ENCODE measurements around the gene LMOD2. TPM values are rescaled to one million over a fixed set of nuclear protein-coding genes. Genes with fewer than 3 reads are reported as not detected.

Gene LMOD2
- total and polyA plus RNA-seq, 2 donors (not counting 3 experiments of a cell fraction or from before 2014, with no cell fraction given) = not detected

- H3K27ac ChIP-seq (ENCODE audit: insufficient read depth, low read depth, low read length) = no peak overlapping the region
- H3K9me1 ChIP-seq (replicated peaks; ENCODE audit: control insufficient read depth, extremely low read depth, insufficient read depth, low read length) = no peaks in the 10 kb centered on the region
- no peaks in the 10 kb centered on the region for H3K4me1 ChIP-seq (ENCODE audit: control insufficient read depth, extremely low read depth, insufficient read depth, low read length)
- FAIRE-seq (no peak), DNase-seq (ENCODE audit: low read depth, low spot score) (no peak)
- ChIA-PET POLR2A (no interaction called here), CTCF (interaction anchor here (0.6 to 1.6 kb wide), 4 partner anchors 27 to 1810 kb away, joined by 3 to 5 read pairs (median 4); no protein-coding TSS in a partner anchor)
- H3K9me3 ChIP-seq (replicated peaks; ENCODE audit: control insufficient read depth, insufficient read depth, low read length) = no peaks in the 10 kb centered on the region
- no peaks in the 10 kb centered on the region for H3K79me2 ChIP-seq (ENCODE audit: control insufficient read depth, insufficient read depth, low read length)
- no peaks in the 10 kb centered on the region for H4K20me1 ChIP-seq (replicated peaks; ENCODE audit: control insufficient read depth, extremely low read depth, insufficient read depth, low read length)
- BruUV-seq (replicated peaks) = no TSS peak
- no peak overlapping the region for H3K4me3 ChIP-seq (replicated peaks in 1 of 3; ENCODE audit: insufficient read depth in 1 of 3, low read depth in 1 of 3, low read length in 3 of 3)
- no peak overlapping the region for H3K9ac ChIP-seq (replicated peaks; ENCODE audit: extremely low read depth, insufficient read depth, low read length)
- H3K36me3 ChIP-seq (ENCODE audit: control insufficient read depth in 2 of 2, extremely low read depth in 1 of 2, insufficient read depth in 2 of 2, low read length in 2 of 2) = peaks cover 1 to 3% of the 10 kb centered on the region in 2 experiments
- H3K27me3 ChIP-seq (ENCODE audit: control insufficient read depth in 2 of 2, insufficient read depth in 2 of 2, low read length in 2 of 2) = no peaks in the 10 kb centered on the region
- H3K4me2 ChIP-seq (ENCODE audit: insufficient read depth, low read length) = no peak overlapping the region
- no peak overlapping the region for H2AFZ ChIP-seq (ENCODE audit: low read depth, low read length)
- dilution Hi-C loops (cut with MboI; ENCODE audit: extremely low pct_ligation_motif_present, low sequenced_read_pairs) = no loop called here
- intact Hi-C loops (cut with micrococcal nuclease) = no loop called here
- TF ChIP-seq POLR2AphosphoS5 (IDR thresholded peaks at IDR 0.05; ENCODE audit: insufficient read depth, low read depth, low read length) = no peak
- TF ChIP-seq POLR2A (IDR thresholded peaks at IDR 0.05; ENCODE audit: low read depth, low read length) = no peak
- no peak for TF ChIP-seq MAX (IDR thresholded peaks at IDR 0.05; ENCODE audit: insufficient read depth, insufficient read length)
- TF ChIP-seq EZH2 (IDR thresholded peaks at IDR 0.05; ENCODE audit: borderline replicate concordance, low read depth, low read length, severe bottlenecking) = no peak
- TF ChIP-seq GATA2 (IDR thresholded peaks at IDR 0.05; ENCODE audit: insufficient read depth, insufficient read length, low read depth, low read length) = no peak
- TF ChIP-seq JUN (IDR thresholded peaks at IDR 0.05; ENCODE audit: borderline replicate concordance, insufficient read depth, insufficient read length, low read depth) = no peak
- TF ChIP-seq MYC (IDR thresholded peaks at IDR 0.05; ENCODE audit: low read depth, low read length) = no peak
- no peak for TF ChIP-seq FOS (IDR thresholded peaks at IDR 0.05; ENCODE audit: borderline replicate concordance, insufficient read depth, low read length)
- TF ChIP-seq CTCF (IDR thresholded peaks at IDR 0.05; ENCODE audit: extremely low read depth in 1 of 2, insufficient read depth in 1 of 2, low read depth in 1 of 2, low read length in 2 of 2) = no peak
These were observed 21.5 kb downstream of the LMOD2 start for GRCh38 chr7:123677061-123677715.
